GM23338 (cell line): ENCODE measurements around the gene MAST2. TPM values are rescaled to one million over a fixed set of nuclear protein-coding genes. Genes with fewer than 3 reads are reported as not detected.
"Not testable (repeated sequence)": the region's sequence is repeated elsewhere in the genome, so short reads cannot be mapped to it uniquely, and the experiment has no call there.

Experiments used
- ATAC-seq: fragments of 200-7000 bp; cut with Tn5 transposase; 3 replicates; pipeline ENCODE4 v1.9.1; 2020
- DNase-seq: peaks from one replicate; pipeline ENCODE4 v3.0.0-alpha.2; 2015; ENCODE audit warnings: low spot score
- H2AFZ ChIP-seq: fragments of 200-600 bp; sonication (generic); 2 replicates; pipeline ENCODE4 v1.8.0; 2016; ENCODE audit warnings: antibody characterized with exemption, mild to moderate bottlenecking, moderate library complexity
- H3F3A ChIP-seq: fragments of 200-600 bp; sonication (generic); replicated peaks from 2 replicates; pipeline ENCODE4 v1.8.0; 2017; ENCODE audit warnings: antibody characterized with exemption, mixed run types, low read depth
- H3K27ac ChIP-seq: fragments of 200-600 bp; sonication (generic); 2 replicates; pipeline ENCODE4 v1.6.1; 2016; ENCODE audit warnings: low read depth
- H3K27me3 ChIP-seq: fragments of 200-600 bp; sonication (generic); 2 replicates; pipeline ENCODE4 v1.8.0; 2016; ENCODE audit warnings: mild to moderate bottlenecking, mixed run types, moderate library complexity; ENCODE audit not compliant: insufficient read depth
- H3K36me3 ChIP-seq: fragments of 200-600 bp; sonication (generic); 2 replicates; pipeline ENCODE4 v1.8.0; 2016; ENCODE audit warnings: mild to moderate bottlenecking; ENCODE audit not compliant: insufficient read depth
- H3K4me1 ChIP-seq: fragments of 200-600 bp; sonication (generic); 2 replicates; pipeline ENCODE4 v1.8.0; 2016; ENCODE audit warnings: mild to moderate bottlenecking, moderate library complexity; ENCODE audit not compliant: insufficient read depth
- H3K4me2 ChIP-seq: fragments of 200-600 bp; sonication (generic); 2 replicates; pipeline ENCODE4 v1.7.1; 2017; ENCODE audit warnings: mixed run types
- H3K4me3 ChIP-seq: fragments of 200-600 bp; sonication (generic); 2 replicates; pipeline ENCODE4 v1.6.1; 2016; ENCODE audit warnings: mixed run types
- H3K79me2 ChIP-seq: fragments of 200-600 bp; sonication (generic); replicated peaks from 2 replicates; pipeline ENCODE4 v1.8.0; 2017; ENCODE audit warnings: mild to moderate bottlenecking; ENCODE audit not compliant: insufficient read depth
- H3K9me2 ChIP-seq: fragments of 200-600 bp; sonication (generic); 2 replicates; pipeline ENCODE4 v1.8.0; 2017; ENCODE audit not compliant: insufficient read depth
- H4K20me1 ChIP-seq: fragments of 200-600 bp; sonication (generic); replicated peaks from 2 replicates; pipeline ENCODE4 v1.8.0; 2017; ENCODE audit warnings: mild to moderate bottlenecking; ENCODE audit not compliant: insufficient read depth
- H3K27ac Mint-ChIP-seq: 2 replicates; pipeline ENCODE4 v1.8.0; 2020; ENCODE audit warnings: inconsistent platforms, mild to moderate bottlenecking, moderate library complexity, mixed read lengths
- H3K27me3 Mint-ChIP-seq: 3 replicates; pipeline ENCODE4 v1.8.0; 2022; ENCODE audit warnings: low read depth, mild to moderate bottlenecking, moderate library complexity, mixed read lengths, inconsistent platforms; ENCODE audit not compliant: insufficient read depth, poor library complexity
- H3K36me3 Mint-ChIP-seq: 3 replicates; pipeline ENCODE4 v1.8.0; 2021; ENCODE audit warnings: low read depth, mild to moderate bottlenecking, inconsistent platforms, moderate library complexity, mixed read lengths
- H3K4me1 Mint-ChIP-seq: 3 replicates; pipeline ENCODE4 v1.8.0; 2020; ENCODE audit warnings: mild to moderate bottlenecking, inconsistent platforms, mixed read lengths
- H3K4me3 Mint-ChIP-seq: 3 replicates; pipeline ENCODE4 v1.8.0; 2021; ENCODE audit warnings: moderate library complexity, mild to moderate bottlenecking, inconsistent platforms, mixed read lengths
- H3K9me3 Mint-ChIP-seq: 3 replicates; pipeline ENCODE4 v1.8.0; 2020; ENCODE audit warnings: moderate library complexity, mild to moderate bottlenecking, inconsistent platforms, mixed read lengths
- EZH2 ChIP-seq: fragments of 200-600 bp; sonication (generic); IDR thresholded peaks from one replicate; pipeline ENCODE4 v1.8.0; 2017; ENCODE audit warnings: antibody characterized with exemption, mild to moderate bottlenecking, low read depth; ENCODE audit not compliant: unreplicated experiment
- EZH2phosphoT487 ChIP-seq: fragments of 200-600 bp; sonication (generic); IDR thresholded peaks from one replicate; pipeline ENCODE4 v1.8.1; 2018; ENCODE audit warnings: antibody characterized with exemption; ENCODE audit not compliant: unreplicated experiment
- JUNB ChIP-seq: IDR thresholded peaks from one replicate; pipeline ENCODE4 v1.6.1; 2016; ENCODE audit warnings: antibody characterized with exemption; ENCODE audit not compliant: unreplicated experiment
- NANOG ChIP-seq: IDR thresholded peaks from 2 replicates; pipeline ENCODE4 v1.6.1; 2016; ENCODE audit warnings: antibody characterized with exemption, borderline replicate concordance
- POLR2AphosphoS5 ChIP-seq: IDR thresholded peaks from 2 replicates; pipeline ENCODE4 v1.6.1; 2016; ENCODE audit warnings: antibody characterized with exemption, low read depth
- ZNF331 ChIP-seq: fragments of 250-450 bp; sonication (Bioruptor Pico); IDR thresholded peaks from 2 replicates; pipeline ENCODE4 v1.5.0; 2020; ENCODE audit warnings: low read depth, mild to moderate bottlenecking, moderate library complexity
- polyA plus RNA-seq: library from polyadenylated mRNA; unstranded; fragments of >200 nt; fragmentation: Nextera tagmentation; extraction: Ambion mirVana; gene quantifications from 2 replicates; pipeline ENCODE4 v1.2.1, GENCODE V29; 2016
- total RNA-seq: library from RNA; depleted of rRNA; stranded (reverse); fragments of >200 nt; shearing (Covaris generic); gene quantifications from 2 replicates; pipeline ENCODE4 v1.2.3, GENCODE V29; 2014
- TF ChIP-seq, protein P1 (sequence below): IDR thresholded peaks from one replicate; pipeline ENCODE4 v1.6.1; 2018; ENCODE audit warnings: antibody characterized with exemption; ENCODE audit not compliant: unreplicated experiment
- TF ChIP-seq, protein P2 (sequence below): IDR thresholded peaks from 2 replicates; pipeline ENCODE4 v1.6.1; 2016; ENCODE audit warnings: antibody characterized with exemption

Gene MAST2
- total and polyA plus RNA-seq, 2 experiments from 2014 or later = 11.5 to 57.7 TPM

DNA sequence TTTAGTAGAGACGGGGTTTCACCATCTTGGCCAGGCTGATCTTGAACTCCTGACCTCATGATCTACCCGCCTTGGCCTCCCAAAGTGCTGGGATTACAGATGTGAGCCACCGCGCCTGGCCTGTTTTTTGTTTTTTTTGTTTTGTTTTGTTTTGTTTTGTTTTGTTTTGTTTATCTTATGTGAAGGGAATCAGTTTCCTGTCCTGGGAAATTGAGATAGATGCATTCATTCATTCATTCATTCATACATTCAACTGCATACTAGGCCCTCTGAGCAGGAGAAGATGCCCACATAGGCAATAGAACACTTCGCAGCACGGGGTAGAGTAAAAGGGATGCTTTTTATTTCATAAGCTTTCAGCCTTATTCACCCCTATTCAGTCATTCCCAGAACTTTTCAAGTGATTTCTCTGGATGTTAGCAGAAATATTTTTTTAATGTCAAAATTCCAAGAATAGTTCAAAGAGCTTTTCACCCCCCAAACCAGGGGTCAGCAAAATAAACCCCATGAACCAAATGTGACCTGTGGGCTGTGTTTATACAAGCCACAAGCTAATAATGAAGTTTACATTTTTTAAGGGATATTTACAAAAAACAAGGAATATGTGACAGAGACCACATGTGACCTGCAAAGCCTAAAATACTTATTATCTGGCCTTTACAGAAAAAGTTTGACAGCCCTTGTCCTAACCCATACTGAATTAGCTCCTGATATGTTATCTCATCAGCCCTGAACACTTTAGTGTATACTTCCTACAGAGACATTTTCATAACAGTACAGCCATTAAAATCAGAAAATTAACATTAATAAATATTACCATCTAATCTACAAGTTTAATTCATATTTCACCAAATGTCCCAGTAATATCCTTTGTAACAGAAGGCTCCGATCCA lies 127.1 kb downstream of the MAST2 start:
- H3K27ac Mint-ChIP-seq = peak overlapping the region; percentile 79
- no peak for ATAC-seq

DNA sequence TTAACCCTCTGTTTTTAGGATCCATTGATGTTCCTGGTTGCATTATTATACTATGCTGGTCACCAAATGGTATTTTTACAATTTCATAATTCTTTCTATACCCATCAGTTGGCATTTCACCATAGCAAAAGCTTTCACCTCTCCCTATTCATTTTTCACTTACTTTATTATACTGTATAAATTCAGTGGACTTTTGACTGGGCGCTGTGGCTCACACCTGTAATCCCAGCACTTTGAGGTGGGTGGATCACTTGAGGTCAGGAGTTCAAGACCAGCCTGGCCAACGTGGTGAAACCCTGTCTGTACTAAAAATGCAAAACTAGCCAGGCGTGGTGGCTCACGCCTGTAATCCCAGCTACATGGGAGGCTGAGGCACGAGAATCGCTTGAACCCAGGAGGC lies 128.8 kb downstream of the MAST2 start:
- H3K4me1 ChIP-seq = peaks cover 54% of the 10 kb centered on the region
- H3K4me1 Mint-ChIP-seq = peaks cover 47% of the 10 kb centered on the region
- H3K27me3 Mint-ChIP-seq, H3K36me3 ChIP-seq, H3K27ac ChIP-seq, H3F3A ChIP-seq, H3K4me3 Mint-ChIP-seq, H3K4me3 ChIP-seq, H2AFZ ChIP-seq, DNase-seq, H4K20me1 ChIP-seq, H3K4me2 ChIP-seq, ATAC-seq, H3K36me3 Mint-ChIP-seq, H3K9me3 Mint-ChIP-seq, H3K9me2 ChIP-seq, H3K27me3 ChIP-seq, H3K27ac Mint-ChIP-seq: not testable (repeated sequence)
- H3K79me2 ChIP-seq = peaks cover 29% of the 10 kb centered on the region

More for the DNA sequence above, 127.1 kb downstream of the MAST2 start:
- Mint-ChIP-seq H3K4me3 (no peak overlapping the region), H3K36me3 (no peaks in the 10 kb centered on the region), H3K27me3 (peaks cover 5% of the 10 kb centered on the region), H3K9me3 (no peaks in the 10 kb centered on the region), H3K4me1 (peaks cover 50% of the 10 kb centered on the region)
- DNase-seq = no peak
- no peak overlapping the region for H3K4me2 ChIP-seq
- no peak overlapping the region for H3K4me3 ChIP-seq
- H3K36me3 ChIP-seq = no peaks in the 10 kb centered on the region
- H3K79me2 ChIP-seq = peaks cover 22% of the 10 kb centered on the region
- 0 out of 2 replicates have a peak overlapping the region, but pooled peaks have one; percentile 84 for H3K27ac ChIP-seq
- no peaks in the 10 kb centered on the region for H4K20me1 ChIP-seq
- no peaks in the 10 kb centered on the region for H3K9me2 ChIP-seq
- H3K27me3 ChIP-seq = no peaks in the 10 kb centered on the region
- peaks cover 52% of the 10 kb centered on the region for H3K4me1 ChIP-seq
- H2AFZ ChIP-seq = no peak overlapping the region
- H3F3A ChIP-seq = no peaks in the 10 kb centered on the region
- no peak for TF ChIP-seq NANOG
- TF ChIP-seq POLR2AphosphoS5 = no peak

DNA sequence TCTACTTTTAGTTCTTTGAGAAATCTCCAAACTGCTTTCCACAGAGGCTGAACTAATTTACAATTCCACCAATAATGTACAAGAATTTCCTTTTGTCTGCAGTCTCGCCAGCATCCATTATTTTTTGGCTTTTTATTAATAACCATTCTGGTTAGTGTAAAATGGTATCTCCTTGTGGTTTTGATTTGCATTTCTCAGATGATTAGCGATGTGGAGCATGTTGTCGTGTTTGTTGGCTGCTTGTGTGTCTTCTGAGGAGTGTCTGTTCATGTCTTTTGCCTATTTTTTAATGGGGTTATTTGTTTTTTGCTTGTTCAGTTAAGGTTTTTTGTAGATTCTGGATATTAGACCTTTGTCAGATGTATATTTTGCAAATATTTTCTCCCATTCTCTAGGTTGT lies 131.5 kb downstream of the MAST2 start:
- H3K4me1 ChIP-seq = peaks cover 29% of the 10 kb centered on the region
- DNase-seq (no peak), ATAC-seq (no peak)
- no peaks in the 10 kb centered on the region for H3K27me3 ChIP-seq
- H3K27ac ChIP-seq = no peak overlapping the region
- peaks cover 2% of the 10 kb centered on the region for H3K27me3 Mint-ChIP-seq
- H3K36me3 ChIP-seq = no peaks in the 10 kb centered on the region
- H3F3A ChIP-seq = no peaks in the 10 kb centered on the region
- H3K4me1 Mint-ChIP-seq = peaks cover 26% of the 10 kb centered on the region
- no peaks in the 10 kb centered on the region for H4K20me1 ChIP-seq
- no peak overlapping the region for H3K4me3 Mint-ChIP-seq
- no peak overlapping the region for H3K27ac Mint-ChIP-seq
- no peaks in the 10 kb centered on the region for H3K9me2 ChIP-seq
- no peak overlapping the region for H2AFZ ChIP-seq
- peaks cover 3% of the 10 kb centered on the region; the same call in 1 of the 3 replicates for H3K36me3 Mint-ChIP-seq
- H3K9me3 Mint-ChIP-seq = no peaks in the 10 kb centered on the region
- H3K4me2 ChIP-seq = no peak overlapping the region
- no peak overlapping the region for H3K4me3 ChIP-seq
- peaks cover 45% of the 10 kb centered on the region for H3K79me2 ChIP-seq
- TF ChIP-seq JUNB = no peak
- TF ChIP-seq, protein P1, sequence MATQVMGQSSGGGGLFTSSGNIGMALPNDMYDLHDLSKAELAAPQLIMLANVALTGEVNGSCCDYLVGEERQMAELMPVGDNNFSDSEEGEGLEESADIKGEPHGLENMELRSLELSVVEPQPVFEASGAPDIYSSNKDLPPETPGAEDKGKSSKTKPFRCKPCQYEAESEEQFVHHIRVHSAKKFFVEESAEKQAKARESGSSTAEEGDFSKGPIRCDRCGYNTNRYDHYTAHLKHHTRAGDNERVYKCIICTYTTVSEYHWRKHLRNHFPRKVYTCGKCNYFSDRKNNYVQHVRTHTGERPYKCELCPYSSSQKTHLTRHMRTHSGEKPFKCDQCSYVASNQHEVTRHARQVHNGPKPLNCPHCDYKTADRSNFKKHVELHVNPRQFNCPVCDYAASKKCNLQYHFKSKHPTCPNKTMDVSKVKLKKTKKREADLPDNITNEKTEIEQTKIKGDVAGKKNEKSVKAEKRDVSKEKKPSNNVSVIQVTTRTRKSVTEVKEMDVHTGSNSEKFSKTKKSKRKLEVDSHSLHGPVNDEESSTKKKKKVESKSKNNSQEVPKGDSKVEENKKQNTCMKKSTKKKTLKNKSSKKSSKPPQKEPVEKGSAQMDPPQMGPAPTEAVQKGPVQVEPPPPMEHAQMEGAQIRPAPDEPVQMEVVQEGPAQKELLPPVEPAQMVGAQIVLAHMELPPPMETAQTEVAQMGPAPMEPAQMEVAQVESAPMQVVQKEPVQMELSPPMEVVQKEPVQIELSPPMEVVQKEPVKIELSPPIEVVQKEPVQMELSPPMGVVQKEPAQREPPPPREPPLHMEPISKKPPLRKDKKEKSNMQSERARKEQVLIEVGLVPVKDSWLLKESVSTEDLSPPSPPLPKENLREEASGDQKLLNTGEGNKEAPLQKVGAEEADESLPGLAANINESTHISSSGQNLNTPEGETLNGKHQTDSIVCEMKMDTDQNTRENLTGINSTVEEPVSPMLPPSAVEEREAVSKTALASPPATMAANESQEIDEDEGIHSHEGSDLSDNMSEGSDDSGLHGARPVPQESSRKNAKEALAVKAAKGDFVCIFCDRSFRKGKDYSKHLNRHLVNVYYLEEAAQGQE = no peak
- no peak for TF ChIP-seq EZH2phosphoT487
- TF ChIP-seq, protein P2, sequence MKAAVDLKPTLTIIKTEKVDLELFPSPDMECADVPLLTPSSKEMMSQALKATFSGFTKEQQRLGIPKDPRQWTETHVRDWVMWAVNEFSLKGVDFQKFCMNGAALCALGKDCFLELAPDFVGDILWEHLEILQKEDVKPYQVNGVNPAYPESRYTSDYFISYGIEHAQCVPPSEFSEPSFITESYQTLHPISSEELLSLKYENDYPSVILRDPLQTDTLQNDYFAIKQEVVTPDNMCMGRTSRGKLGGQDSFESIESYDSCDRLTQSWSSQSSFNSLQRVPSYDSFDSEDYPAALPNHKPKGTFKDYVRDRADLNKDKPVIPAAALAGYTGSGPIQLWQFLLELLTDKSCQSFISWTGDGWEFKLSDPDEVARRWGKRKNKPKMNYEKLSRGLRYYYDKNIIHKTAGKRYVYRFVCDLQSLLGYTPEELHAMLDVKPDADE = no peak
- no peak for TF ChIP-seq ZNF331 (CRISPR knock-in tag)
- TF ChIP-seq EZH2 = no peak
